ENCODE results near the gene RAD1. TPM values are rescaled to one million over a fixed set of nuclear protein-coding genes. Genes with fewer than 3 reads are reported as not detected.

Gene RAD1
- total RNA-seq, 2 experiments from 2014 or later: 38.7 to 43.0 TPM

DNA sequence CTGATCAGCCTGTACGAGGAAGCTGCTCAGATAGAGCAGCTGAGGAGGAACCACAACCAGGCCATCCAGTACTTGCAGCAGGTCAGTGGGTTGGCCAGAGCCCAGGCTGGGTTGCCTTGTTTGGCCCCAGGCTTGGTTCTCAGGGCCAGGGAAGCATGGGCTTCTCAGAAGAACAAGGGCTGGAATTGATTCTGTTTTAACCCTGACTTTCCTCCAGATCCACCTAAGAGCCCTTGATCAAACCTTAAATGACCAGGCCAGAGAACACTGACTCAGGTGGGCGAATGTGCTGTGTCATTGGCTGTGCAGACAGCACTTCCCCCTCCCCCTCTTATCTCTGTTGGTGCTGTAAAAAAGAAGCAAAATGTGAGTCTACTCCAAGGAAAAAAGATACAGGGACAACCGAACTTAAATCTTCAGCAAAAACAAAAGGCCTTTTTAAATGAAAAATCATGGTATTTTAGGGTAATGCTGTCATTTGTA lies 48.3 kb downstream of the RAD1 start:
- Mint-ChIP-seq H3K36me3 (ENCODE audit: low read depth) (no peaks in the 10 kb centered on the region), H3K4me1 (no peaks in the 10 kb centered on the region), H3K9me3 (ENCODE audit: low read depth) (no peaks in the 10 kb centered on the region), H3K4me3 (no peak overlapping the region), H3K27me3 (no peaks in the 10 kb centered on the region), H3K27ac (no peak overlapping the region)
- ATAC-seq: no peak
- POLR2A ChIA-PET: no interaction called here
- CTCF ChIA-PET: interaction anchor here (1.1 kb wide), 1 partner anchor 35 kb away, joined by 4 read pairs; no protein-coding TSS in a partner anchor
- intact Hi-C loops (cut with DNase I, micrococcal nuclease): no loop called here
- DNase-seq: no peak

DNA sequence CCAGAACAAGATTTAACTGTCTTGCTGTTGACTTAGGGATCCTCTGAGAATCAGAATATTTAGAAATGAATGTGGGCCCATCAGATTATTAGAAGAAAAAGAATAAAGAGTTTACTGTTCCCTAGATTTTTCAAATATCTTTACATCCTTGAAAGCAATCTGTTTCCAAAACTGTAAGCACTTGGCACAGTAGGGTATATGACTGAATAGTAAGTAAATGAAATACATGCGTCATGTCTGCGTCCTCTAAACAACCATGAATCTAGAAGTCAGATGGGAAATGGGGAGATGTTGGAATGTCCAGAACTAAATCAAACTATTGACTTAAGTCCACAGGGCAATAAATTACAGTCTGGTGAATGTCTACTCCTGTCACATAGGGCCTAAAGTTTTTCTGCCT lies 50.2 kb downstream of the RAD1 start:
- no peak for DNase-seq
- Mint-ChIP-seq H3K4me3 (no peak overlapping the region), H3K27ac (no peak overlapping the region), H3K9me3 (ENCODE audit: low read depth) (no peaks in the 10 kb centered on the region), H3K27me3 (no peaks in the 10 kb centered on the region), H3K4me1 (no peaks in the 10 kb centered on the region), H3K36me3 (ENCODE audit: low read depth) (no peaks in the 10 kb centered on the region)
- POLR2A ChIA-PET: no interaction called here
- no peak for ATAC-seq
- CTCF ChIA-PET: no interaction called here
- intact Hi-C loops (cut with DNase I, micrococcal nuclease): no loop called here

DNA sequence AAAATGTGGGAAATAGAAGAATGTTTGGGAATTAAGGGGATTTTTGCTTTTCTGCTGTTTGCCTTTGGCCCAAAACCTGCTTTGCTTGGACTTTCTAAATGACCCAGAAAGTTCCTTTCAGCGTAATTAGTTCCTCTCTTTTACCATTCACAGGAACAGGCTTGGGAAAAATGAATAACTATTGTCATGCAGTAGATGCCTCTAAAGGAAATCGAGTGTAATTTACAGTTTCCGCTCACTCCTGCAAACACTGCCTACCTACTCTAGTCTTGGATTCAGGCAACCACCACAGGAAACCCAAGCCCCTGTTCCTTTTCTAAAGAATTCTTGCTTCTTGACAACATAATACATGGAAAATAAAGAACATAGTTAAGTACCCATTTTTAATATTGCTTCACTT lies 51.4 kb downstream of the RAD1 start:
- CTCF ChIA-PET: no interaction called here
- Mint-ChIP-seq H3K4me3 (no peak overlapping the region), H3K9me3 (ENCODE audit: low read depth) (no peaks in the 10 kb centered on the region), H3K4me1 (no peaks in the 10 kb centered on the region), H3K27ac (no peak overlapping the region), H3K27me3 (no peaks in the 10 kb centered on the region), H3K36me3 (ENCODE audit: low read depth) (no peaks in the 10 kb centered on the region)
- POLR2A ChIA-PET: no interaction called here
- ATAC-seq (no peak), DNase-seq (no peak)
- intact Hi-C loops (cut with DNase I, micrococcal nuclease): no loop called here

DNA sequence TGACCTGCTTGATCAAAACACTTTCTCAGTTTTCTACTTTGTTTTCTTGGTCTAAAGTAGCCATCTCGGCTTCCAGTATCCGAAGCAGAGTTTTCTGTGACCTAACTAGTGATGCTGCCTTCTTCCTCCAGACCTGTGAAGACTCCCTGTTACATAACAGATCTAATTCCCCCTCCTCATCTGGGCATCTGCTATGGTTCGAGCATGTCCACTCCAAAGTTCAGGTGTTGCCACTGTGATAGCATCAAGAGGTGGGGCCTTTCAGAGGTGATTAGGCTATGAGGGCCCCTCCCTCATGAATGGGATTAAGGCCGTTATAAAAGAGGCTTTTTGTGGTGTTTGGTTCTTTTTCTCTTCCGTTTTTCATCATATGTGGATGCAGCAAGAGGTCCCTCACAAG lies 56.1 kb downstream of the RAD1 start:
- intact Hi-C loops (cut with DNase I, micrococcal nuclease): no loop called here
- ChIA-PET POLR2A (interaction anchor here (0.6 kb wide), 1 partner anchor 326 kb away, joined by 3 read pairs; no protein-coding TSS in a partner anchor), CTCF (interaction anchor here (0.9 kb wide), 1 partner anchor 18 kb away, joined by 3 read pairs; no protein-coding TSS in a partner anchor)
- ATAC-seq: no peak
- Mint-ChIP-seq H3K4me3 (no peak overlapping the region), H3K27me3 (no peaks in the 10 kb centered on the region), H3K9me3 (ENCODE audit: low read depth) (no peaks in the 10 kb centered on the region), H3K4me1 (no peaks in the 10 kb centered on the region), H3K27ac (no peak overlapping the region), H3K36me3 (ENCODE audit: low read depth) (no peaks in the 10 kb centered on the region)
- no peak for DNase-seq

DNA sequence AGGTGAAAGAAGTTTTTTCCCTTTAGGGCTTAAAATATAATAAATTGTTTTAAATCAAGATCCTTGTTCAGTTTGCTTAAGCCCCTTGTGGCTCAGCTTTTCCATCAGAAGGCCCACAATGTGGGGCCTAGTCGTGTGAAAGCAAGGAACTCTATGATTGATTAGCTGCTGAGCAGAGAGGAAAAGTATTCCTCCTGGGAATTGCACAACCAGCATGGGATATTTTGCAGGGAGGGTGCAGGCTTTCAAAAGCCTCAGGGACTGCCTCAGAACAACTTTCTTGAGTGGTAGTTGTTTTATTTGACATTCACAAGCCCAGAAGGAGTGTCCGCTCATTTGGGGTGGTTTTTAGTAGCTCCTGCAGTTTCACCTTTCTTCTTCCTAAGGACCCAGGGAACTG lies 56.5 kb downstream of the RAD1 start:
- ATAC-seq (no peak), DNase-seq (no peak)
- POLR2A ChIA-PET: no interaction called here
- H3K4me1 Mint-ChIP-seq: no peaks in the 10 kb centered on the region
- no peak overlapping the region for H3K4me3 Mint-ChIP-seq
- H3K27me3 Mint-ChIP-seq: no peaks in the 10 kb centered on the region
- H3K27ac Mint-ChIP-seq: no peak overlapping the region
- intact Hi-C loops (cut with DNase I, micrococcal nuclease): no loop called here
- CTCF ChIA-PET: interaction anchor here (0.9 to 1.0 kb wide), 2 partner anchors 19 to 143 kb away, joined by 3 read pairs; no protein-coding TSS in a partner anchor
- H3K36me3 Mint-ChIP-seq (ENCODE audit: low read depth): no peaks in the 10 kb centered on the region
- no peaks in the 10 kb centered on the region for H3K9me3 Mint-ChIP-seq (ENCODE audit: low read depth)

DNA sequence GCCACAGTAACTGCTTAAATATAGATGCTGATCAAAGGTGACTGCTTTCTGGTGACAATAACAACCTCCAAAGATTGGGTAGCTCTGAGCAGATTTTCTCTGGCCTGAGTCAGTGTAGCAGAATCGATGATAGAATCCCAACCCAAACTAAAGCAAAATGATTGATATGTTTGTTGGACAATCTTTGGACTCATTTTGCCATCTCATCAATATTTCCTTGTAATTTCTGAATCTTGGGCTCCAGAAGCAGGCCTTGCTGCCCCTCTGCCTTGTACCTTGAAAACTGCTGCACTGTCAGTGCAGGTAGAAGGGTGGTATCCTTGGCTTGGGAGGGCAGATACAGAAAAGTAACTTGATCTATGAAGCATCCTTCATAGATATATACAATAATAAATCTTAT lies 57.4 kb downstream of the RAD1 start:
- H3K9me3 Mint-ChIP-seq (ENCODE audit: low read depth): no peaks in the 10 kb centered on the region
- intact Hi-C loops (cut with DNase I, micrococcal nuclease): no loop called here
- H3K4me1 Mint-ChIP-seq: no peaks in the 10 kb centered on the region
- ATAC-seq: no peak
- H3K4me3 Mint-ChIP-seq: no peak overlapping the region
- DNase-seq: no peak
- H3K36me3 Mint-ChIP-seq (ENCODE audit: low read depth): no peaks in the 10 kb centered on the region
- CTCF ChIA-PET: interaction anchor here (1.0 kb wide), 1 partner anchor 144 kb away, joined by 3 read pairs; no protein-coding TSS in a partner anchor
- no peaks in the 10 kb centered on the region for H3K27me3 Mint-ChIP-seq
- POLR2A ChIA-PET: no interaction called here
- no peak overlapping the region for H3K27ac Mint-ChIP-seq

DNA sequence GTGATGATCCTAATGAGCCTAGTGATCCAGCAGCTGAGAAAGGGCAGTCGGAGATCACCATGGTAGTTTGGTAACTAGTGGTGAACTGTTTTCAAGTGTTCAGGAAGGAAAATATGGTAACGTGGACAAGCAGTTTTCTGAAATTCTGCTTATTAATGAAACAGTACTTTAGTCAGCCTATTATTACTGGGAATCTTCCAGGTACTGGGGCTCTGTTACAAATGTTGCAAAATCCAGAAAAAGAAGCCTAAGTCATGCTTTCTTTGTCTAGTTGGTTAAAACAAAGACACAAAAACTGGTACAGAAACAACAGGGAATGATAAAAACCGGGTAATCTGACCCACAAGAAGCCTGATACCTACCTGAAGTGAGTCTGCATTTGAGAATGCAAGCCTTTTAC lies 58.1 kb downstream of the RAD1 start:
- intact Hi-C loops (cut with DNase I, micrococcal nuclease): no loop called here
- CTCF ChIA-PET: no interaction called here
- no peaks in the 10 kb centered on the region for H3K4me1 Mint-ChIP-seq
- no peak for ATAC-seq
- POLR2A ChIA-PET: no interaction called here
- no peaks in the 10 kb centered on the region for H3K27me3 Mint-ChIP-seq
- no peak overlapping the region for H3K4me3 Mint-ChIP-seq
- no peak for DNase-seq
- no peaks in the 10 kb centered on the region for H3K36me3 Mint-ChIP-seq (ENCODE audit: low read depth)
- H3K27ac Mint-ChIP-seq: no peak overlapping the region
- no peaks in the 10 kb centered on the region for H3K9me3 Mint-ChIP-seq (ENCODE audit: low read depth)

Other genes starting within 250 kb of the RAD1 start
- under 1 TPM; 0.26 to 0.30 TPM for gene TTC23L, start 76.3 kb downstream of the RAD1 start, total RNA-seq
- 100 to 1,000 TPM in 1 of 2 experiments, 10 to 100 TPM in 1; 81.2 to 104 TPM for gene BRIX1, start 207 bp upstream of the RAD1 start, total RNA-seq
- gene DNAJC21, start 14.1 kb upstream of the RAD1 start, total RNA-seq: 10 to 100 TPM; 58.5 to 58.6 TPM
- gene AGXT2, start 132.4 kb upstream of the RAD1 start, total RNA-seq: not detected

All from activated CD4-positive, alpha-beta T cell treated with anti-CD3 and anti-CD28 coated beads for 36 hours (primary cell).